Measurements from ENCODE around the gene SENP3.

Gene SENP3

DNA sequence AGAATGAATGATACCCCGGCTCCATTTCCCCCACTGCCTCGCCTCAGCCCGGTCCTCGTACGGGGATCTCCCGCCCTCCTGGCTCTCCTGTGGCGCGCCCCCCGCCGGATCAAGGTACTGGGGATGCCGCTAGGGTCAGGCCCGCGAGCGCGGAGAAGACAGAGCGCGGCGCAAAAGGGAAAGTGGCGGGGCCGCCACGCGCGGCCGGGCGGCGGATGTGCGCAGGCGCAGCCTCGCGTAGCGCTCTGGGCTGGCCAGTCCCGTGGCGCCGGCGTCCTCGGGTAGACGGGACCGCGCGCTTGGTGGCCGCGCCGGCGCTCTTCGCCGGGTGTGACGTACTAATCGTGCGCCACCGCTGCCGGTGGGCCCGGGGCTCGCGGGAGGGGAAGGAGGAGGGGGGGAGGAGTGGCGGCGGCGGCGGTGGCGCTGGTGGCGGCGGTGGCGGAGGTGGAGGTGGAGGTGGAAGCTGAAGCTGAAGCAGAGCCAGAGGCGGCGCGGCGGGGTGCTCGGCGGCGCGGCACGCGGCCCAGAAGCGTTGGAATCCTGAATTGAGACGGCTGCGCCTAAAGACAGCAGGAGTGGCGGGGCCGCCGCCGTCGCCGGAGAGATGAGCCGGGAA, at the start of gene SENP3:
SENP3 (plus strand) TSS at position 331 of the 619 bp plus-strand sequence. CDS start 1,158 bp downstream, outside the sequence.
- Mint-ChIP-seq H3K27ac (peak within 1 kb of the TSS; percentile 96), H3K4me3 (peak within 1 kb of the TSS; percentile 97), H3K9me3 (no peaks in the 10 kb centered on the region), H3K27me3 (no peaks in the 10 kb centered on the region), H3K4me1 (ENCODE audit: low read depth) (peaks cover 80% of the 10 kb centered on the region), H3K36me3 (ENCODE audit: low read depth) (peaks cover 92% of the 10 kb centered on the region)
- intact Hi-C loops (cut with micrococcal nuclease) = loop anchor here (1.0 to 2.0 kb wide), 5 partner anchors 11 to 206 kb away; partner anchors contain the start of gene TMEM95

DNA sequence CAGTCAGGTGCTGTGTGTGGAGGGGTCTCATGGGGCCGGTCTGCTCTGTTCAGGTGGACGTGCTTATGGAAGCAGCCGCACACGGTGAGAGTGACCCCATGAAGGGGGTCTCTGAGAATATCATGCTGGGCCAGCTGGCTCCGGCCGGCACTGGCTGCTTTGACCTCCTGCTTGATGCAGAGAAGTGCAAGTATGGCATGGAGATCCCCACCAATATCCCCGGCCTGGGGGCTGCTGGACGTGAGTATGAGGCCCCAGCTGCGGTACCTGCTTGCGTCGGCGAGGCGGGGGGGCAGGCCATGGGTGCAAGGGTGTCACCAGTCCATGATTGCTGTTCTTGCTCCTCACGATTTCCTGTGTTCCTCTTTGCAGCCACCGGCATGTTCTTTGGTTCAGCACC, 49.6 kb upstream of the SENP3 start:
- Mint-ChIP-seq H3K9me3 (no peaks in the 10 kb centered on the region), H3K4me3 (no peak overlapping the region), H3K4me1 (ENCODE audit: low read depth) (peaks cover 40% of the 10 kb centered on the region), H3K27me3 (no peaks in the 10 kb centered on the region), H3K27ac (peak overlapping the region; percentile 26), H3K36me3 (ENCODE audit: low read depth) (peaks cover 77% of the 10 kb centered on the region)
- intact Hi-C loops (cut with micrococcal nuclease) = no loop called here

DNA sequence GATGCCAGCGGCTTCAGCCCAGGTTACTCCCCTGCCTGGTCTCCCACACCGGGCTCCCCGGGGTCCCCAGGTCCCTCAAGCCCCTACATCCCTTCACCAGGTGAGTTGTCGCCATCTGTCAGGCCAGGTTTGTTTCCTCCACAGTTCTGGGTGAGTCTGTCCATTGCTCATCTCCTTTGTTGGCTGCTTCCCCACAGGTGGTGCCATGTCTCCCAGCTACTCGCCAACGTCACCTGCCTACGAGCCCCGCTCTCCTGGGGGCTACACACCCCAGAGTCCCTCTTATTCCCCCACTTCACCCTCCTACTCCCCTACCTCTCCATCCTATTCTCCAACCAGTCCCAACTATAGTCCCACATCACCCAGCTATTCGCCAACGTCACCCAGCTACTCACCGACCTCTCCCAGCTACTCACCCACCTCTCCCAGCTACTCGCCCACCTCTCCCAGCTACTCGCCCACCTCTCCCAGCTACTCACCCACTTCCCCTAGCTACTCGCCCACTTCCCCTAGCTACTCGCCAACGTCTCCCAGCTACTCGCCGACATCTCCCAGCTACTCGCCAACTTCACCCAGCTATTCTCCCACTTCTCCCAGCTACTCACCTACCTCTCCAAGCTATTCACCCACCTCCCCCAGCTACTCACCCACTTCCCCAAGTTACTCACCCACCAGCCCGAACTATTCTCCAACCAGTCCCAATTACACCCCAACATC, 48.7 kb upstream of the SENP3 start:
- H3K36me3 Mint-ChIP-seq (ENCODE audit: low read depth) = peaks cover 68% of the 10 kb centered on the region

DNA sequence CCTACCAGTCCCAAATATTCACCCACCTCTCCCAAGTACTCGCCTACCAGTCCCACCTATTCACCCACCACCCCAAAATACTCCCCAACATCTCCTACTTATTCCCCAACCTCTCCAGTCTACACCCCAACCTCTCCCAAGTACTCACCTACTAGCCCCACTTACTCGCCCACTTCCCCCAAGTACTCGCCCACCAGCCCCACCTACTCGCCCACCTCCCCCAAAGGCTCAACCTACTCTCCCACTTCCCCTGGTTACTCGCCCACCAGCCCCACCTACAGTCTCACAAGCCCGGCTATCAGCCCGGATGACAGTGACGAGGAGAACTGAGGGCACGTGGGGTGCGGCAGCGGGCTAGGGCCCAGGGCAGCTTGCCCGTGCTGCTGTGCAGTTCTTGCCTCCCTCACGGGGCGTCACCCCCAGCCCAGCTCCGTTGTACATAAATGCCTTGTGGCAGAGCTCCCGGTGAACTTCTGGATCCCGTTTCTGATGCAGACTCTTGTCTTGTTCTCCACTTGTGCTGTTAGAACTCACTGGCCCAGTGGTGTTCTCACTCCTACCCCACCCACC, 47.8 kb upstream of the SENP3 start:
- Mint-ChIP-seq H3K9me3 (no peaks in the 10 kb centered on the region), H3K4me3 (no peak overlapping the region), H3K27me3 (no peaks in the 10 kb centered on the region), H3K27ac (peak overlapping the region; percentile 39), H3K4me1 (ENCODE audit: low read depth) (peaks cover 40% of the 10 kb centered on the region), H3K36me3 (ENCODE audit: low read depth) (peaks cover 58% of the 10 kb centered on the region)
- intact Hi-C loops (cut with micrococcal nuclease) = loop anchor here (1.0 to 2.0 kb wide), 2 partner anchors 47 to 75 kb away; partner anchors contain the start of gene SENP3

More for the DNA sequence above, 48.7 kb upstream of the SENP3 start:
- Mint-ChIP-seq H3K9me3 (no peaks in the 10 kb centered on the region), H3K27me3 (no peaks in the 10 kb centered on the region), H3K4me1 (ENCODE audit: low read depth) (peaks cover 40% of the 10 kb centered on the region), H3K4me3 (no peak overlapping the region), H3K27ac (peak overlapping the region; percentile 26)
- intact Hi-C loops (cut with micrococcal nuclease) = no loop called here

DNA sequence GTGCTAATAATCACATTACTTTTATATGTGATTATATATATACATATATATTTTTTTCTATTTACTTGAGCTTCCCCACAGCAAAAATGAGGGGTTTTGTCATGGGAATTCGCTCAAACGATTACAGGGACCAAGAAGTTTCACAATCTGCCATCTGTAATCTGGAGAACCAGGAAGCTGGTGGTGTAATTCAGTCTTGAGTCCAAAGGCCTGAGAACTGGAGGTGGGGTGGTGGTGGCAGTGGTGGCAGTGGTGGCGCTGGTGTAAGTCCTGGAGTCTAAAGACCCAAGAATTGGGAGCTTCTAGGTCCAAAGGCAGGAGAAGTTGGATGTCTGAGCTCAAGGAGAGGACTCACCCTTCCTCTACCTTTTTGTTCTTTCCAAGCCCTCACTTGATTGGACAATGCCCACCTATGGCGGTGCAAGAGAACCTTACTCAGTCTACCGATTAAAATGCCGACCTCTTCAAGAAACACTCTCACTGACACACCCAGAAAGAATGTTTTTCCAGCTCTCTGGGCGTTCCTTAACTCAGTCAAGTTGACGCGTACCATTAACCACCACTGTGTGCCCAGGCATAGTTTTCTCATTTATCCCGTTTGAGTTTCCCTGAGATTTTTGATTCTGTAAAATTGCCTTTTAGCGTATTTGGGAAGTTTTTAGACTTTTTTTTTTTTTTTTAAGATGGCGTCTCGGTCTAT, 45.7 kb upstream of the SENP3 start:
- Mint-ChIP-seq H3K27ac (peak overlapping the region; percentile 46), H3K27me3 (no peaks in the 10 kb centered on the region), H3K36me3 (ENCODE audit: low read depth) (peaks cover 37% of the 10 kb centered on the region), H3K9me3 (no peaks in the 10 kb centered on the region), H3K4me3 (no peak overlapping the region), H3K4me1 (ENCODE audit: low read depth) (peaks cover 40% of the 10 kb centered on the region)
- intact Hi-C loops (cut with micrococcal nuclease) = loop anchor here (2.0 kb wide), 1 partner anchor 73 kb away; no protein-coding TSS in a partner anchor

DNA sequence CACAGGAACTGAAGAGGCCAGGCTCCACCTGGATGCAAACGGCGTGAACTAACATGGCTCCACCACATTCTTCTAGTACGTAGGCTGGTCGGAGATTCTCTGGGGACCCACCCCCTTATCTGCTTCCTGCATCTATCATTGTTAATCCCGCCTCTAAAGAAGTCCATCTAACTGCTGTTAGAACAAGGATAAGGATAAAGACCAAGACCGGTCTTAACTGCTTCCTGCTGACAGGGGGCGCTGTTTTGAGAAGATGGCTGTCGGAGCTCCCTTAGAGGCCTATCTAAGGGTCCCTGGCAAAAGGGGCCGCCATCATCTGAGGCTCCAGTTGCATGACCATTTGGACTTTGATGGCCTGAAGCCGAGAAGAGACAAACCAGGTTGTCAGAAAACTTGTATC, 38.7 kb upstream of the SENP3 start:
- no peaks in the 10 kb centered on the region for H3K27me3 Mint-ChIP-seq
- no peak overlapping the region for H3K27ac Mint-ChIP-seq
- H3K4me3 Mint-ChIP-seq = no peak overlapping the region
- H3K36me3 Mint-ChIP-seq (ENCODE audit: low read depth) = no peaks in the 10 kb centered on the region
- H3K9me3 Mint-ChIP-seq = peaks cover 7% of the 10 kb centered on the region
- H3K4me1 Mint-ChIP-seq (ENCODE audit: low read depth) = peaks cover 7% of the 10 kb centered on the region
- intact Hi-C loops (cut with micrococcal nuclease) = loop anchor here (1.0 kb wide), 1 partner anchor 38 kb away; the partner anchor contains the start of gene SENP3

DNA sequence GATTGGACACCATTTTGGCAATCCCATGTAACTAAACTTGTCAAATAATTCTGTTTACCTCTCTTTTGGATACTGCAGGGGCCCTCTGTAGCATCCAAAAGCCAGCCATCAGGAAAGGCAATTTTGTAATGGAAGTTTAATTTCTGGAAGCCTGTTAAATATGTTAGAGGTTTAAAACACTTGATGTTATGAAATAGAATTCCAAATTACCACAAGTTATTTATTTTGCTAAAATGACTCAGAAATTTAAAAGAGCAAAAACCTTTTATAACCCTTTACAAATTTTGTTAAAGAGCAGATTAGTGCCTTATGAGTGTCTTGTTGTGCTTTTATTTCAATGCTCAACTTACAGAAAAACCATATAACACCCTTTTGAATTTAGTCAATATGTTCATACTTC, 32.9 kb upstream of the SENP3 start:
- no peak overlapping the region for H3K27ac Mint-ChIP-seq
- no peak overlapping the region for H3K4me3 Mint-ChIP-seq
- H3K27me3 Mint-ChIP-seq = no peaks in the 10 kb centered on the region
- peaks cover 14% of the 10 kb centered on the region for H3K9me3 Mint-ChIP-seq
- H3K36me3 Mint-ChIP-seq (ENCODE audit: low read depth) = no peaks in the 10 kb centered on the region
- peaks cover 6% of the 10 kb centered on the region for H3K4me1 Mint-ChIP-seq (ENCODE audit: low read depth)
- intact Hi-C loops (cut with micrococcal nuclease) = no loop called here

DNA sequence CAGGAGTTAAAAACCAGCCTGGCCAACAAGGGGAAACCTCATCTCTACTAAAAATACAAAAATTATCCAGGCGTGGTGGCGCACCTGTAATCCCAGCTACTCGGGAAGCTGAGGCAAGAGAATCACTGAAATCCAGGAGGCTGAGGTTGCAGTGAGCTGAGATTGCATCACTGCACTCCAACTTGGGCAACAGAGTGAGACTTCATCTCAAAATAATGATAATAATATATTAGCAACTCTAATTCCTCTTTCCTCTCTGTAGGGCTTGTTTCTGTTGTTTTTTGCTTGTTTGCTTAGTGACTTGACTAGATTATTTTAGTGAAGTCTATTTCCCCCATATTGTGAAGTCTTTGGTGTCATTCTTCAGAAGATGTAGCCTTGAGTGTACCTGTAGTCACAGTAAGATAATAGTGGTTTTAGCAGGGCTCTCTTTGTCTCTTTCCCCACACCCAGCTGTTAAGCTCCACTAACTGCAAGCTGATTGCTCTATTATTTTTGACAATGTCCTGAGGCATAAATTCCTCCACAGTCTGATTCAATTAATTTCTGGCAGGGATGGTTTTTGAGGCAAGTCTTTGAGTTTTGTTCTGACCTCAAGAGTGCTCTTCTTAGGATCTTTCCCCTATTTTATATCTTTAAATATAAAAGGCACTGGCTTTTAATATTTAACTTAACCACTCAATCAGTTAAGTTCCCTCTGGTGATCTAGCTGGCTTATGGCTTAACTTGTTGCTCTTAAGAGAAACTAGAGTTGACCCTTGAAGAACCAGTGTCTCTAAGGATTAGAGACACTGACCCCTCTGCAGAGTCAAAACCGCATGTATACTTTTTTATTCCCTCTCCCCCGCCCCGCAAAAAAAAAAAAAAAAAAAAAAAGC, 31.5 kb upstream of the SENP3 start:
- intact Hi-C loops (cut with micrococcal nuclease) = no loop called here
- Mint-ChIP-seq H3K36me3 (ENCODE audit: low read depth) (no peaks in the 10 kb centered on the region), H3K4me1 (ENCODE audit: low read depth) (peaks cover 6% of the 10 kb centered on the region), H3K9me3 (peaks cover 14% of the 10 kb centered on the region), H3K27ac (no peak overlapping the region), H3K27me3 (no peaks in the 10 kb centered on the region), H3K4me3 (no peak overlapping the region)

DNA sequence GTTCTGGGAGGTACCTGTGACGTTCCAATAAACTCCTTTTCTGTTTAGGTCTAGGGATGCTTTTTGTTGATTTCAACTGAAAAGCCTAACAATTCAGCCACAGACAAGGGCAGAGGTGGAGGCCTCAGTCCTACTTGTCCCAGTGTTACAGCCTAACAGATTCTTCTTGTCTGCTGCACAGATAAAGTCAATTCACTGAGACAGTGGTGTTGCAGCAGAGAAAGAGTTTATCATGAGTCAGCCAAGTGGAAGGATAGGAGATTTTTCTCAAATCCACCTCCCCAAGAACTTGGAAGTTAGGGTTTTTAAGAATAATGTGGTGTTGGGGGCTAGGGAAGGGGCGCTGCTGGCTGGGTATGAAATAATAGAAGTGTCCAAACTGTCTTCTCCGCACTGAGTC, 23.7 kb upstream of the SENP3 start:
- intact Hi-C loops (cut with micrococcal nuclease) = no loop called here
- Mint-ChIP-seq H3K9me3 (peaks cover 19% of the 10 kb centered on the region), H3K27ac (no peak overlapping the region), H3K4me1 (ENCODE audit: low read depth) (no peaks in the 10 kb centered on the region), H3K4me3 (no peak overlapping the region), H3K36me3 (ENCODE audit: low read depth) (no peaks in the 10 kb centered on the region), H3K27me3 (peaks cover 6% of the 10 kb centered on the region)

DNA sequence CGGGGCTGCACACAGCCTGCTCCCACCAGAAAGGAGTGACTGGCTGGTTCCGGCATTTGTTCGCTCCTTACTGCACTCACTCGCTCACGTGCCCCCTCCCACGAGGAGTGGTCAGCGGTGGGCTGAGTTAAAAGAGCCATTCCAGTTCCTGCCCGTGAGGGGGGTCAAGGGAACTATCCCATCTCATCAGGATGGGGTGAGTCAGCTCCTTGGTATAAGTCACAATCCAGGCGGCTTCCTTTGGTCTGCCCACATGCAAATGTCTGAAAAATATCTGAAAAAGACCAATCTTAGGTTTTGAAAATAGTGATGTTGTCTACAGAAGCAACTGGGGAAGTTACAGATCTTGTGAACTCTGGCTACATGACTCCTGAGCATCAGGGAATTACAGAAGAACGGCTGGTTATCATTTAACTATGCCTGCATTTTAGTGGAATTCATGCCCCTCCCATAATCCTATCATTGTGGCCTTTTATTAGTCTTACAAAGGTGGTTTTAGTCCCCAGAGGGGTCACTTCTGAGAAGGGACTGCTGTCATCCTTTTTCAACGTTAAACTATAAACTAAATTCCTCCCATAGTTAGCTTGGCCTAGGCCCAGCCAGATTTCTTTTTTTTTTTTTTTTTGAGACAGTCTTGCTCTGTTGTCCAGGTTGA, 22.7 kb upstream of the SENP3 start:
- Mint-ChIP-seq H3K9me3 (peaks cover 19% of the 10 kb centered on the region), H3K27me3 (peaks cover 6% of the 10 kb centered on the region), H3K36me3 (ENCODE audit: low read depth) (no peaks in the 10 kb centered on the region), H3K4me3 (no peak overlapping the region), H3K27ac (no peak overlapping the region), H3K4me1 (ENCODE audit: low read depth) (no peaks in the 10 kb centered on the region)
- intact Hi-C loops (cut with micrococcal nuclease) = no loop called here

DNA sequence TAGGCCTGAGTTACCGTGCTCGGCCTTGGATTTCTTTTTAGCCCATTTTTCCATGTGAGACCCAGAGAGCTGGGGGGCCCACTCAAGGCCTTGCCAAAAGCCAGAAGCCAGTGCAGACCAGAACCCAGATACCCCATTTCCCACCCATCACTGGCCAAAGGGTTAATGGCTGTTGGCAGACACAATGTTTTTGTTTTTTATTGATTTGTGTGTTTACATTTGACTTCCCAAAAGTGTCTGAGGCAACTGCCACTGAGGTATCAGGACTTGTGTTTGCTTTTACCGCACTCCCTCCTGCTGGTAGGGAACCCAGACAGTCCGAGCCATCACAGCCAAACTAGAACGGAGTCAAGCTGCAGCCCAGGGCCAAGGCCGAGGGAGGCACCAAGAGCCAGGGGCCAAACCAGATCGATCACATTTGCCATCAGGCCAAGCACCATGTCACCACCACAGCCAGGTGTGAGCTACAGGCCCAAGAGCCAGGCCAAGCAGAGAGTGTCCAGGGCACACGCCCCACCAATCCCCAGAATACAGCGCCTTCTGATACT, 20.6 kb upstream of the SENP3 start:
- H3K4me1 Mint-ChIP-seq (ENCODE audit: low read depth) = no peaks in the 10 kb centered on the region
- no peak overlapping the region for H3K27ac Mint-ChIP-seq
- no peak overlapping the region for H3K4me3 Mint-ChIP-seq
- intact Hi-C loops (cut with micrococcal nuclease) = no loop called here
- H3K27me3 Mint-ChIP-seq = peaks cover 6% of the 10 kb centered on the region
- H3K9me3 Mint-ChIP-seq = peaks cover 19% of the 10 kb centered on the region
- H3K36me3 Mint-ChIP-seq (ENCODE audit: low read depth) = no peaks in the 10 kb centered on the region

DNA sequence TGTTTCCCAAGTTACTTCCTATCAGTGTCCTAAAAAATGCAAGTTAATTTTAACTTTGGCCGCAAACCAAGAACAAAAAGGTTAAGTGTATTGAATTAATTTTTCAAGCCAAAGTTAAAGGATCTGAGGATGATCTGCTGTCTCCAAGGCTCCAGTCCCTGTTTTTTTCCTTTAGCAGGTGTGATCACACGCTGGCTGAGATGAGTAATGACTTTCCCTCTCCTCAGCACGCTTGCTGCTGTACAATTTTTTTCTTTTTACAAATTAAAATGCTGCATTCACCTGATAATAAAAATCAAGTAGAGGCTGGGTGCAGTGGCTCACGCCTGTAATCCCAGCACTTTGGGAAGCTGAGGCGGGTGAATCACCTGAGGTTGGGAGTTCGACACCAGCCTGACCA, 16.8 kb upstream of the SENP3 start:
- Mint-ChIP-seq H3K4me1 (ENCODE audit: low read depth) (peaks cover 20% of the 10 kb centered on the region), H3K27me3 (peaks cover 5% of the 10 kb centered on the region), H3K36me3 (ENCODE audit: low read depth) (peaks cover 15% of the 10 kb centered on the region), H3K27ac (no peak overlapping the region), H3K4me3 (no peak overlapping the region), H3K9me3 (no peaks in the 10 kb centered on the region)
- intact Hi-C loops (cut with micrococcal nuclease) = no loop called here

All from dendritic cell treated with granulocyte-macrophage colony-stimulating factor and Interleukin-4, amounts not matched to agents 40 ng/mL and 50 ng/mL, for 4 days (primary cell).